ENCODE results near the gene TMPRSS6. TPM values are rescaled to one million over a fixed set of nuclear protein-coding genes. Genes with fewer than 3 reads are reported as not detected.
"Not testable (repeated sequence)": the region's sequence is repeated elsewhere in the genome, so short reads cannot be mapped to it uniquely, and the experiment has no call there.

TMPRSS6 gene
- total RNA-seq, 1 donor = not detected

GRCh38 chr22:37075822-37076433 lies 33.6 kb downstream of the TMPRSS6 start:
- Histone ChIP-seq H3K79me2 (ENCODE audit: insufficient read depth, low read length) (no peaks in the 10 kb centered on the region), H3K4me1 (ENCODE audit: insufficient read depth, low read length) (no peaks in the 10 kb centered on the region), H4K20me1 (ENCODE audit: insufficient read depth, low read length) (no peaks in the 10 kb centered on the region), H3K4me3 (ENCODE audit: insufficient read depth, low read length) (no peak overlapping the region), H2AFZ (ENCODE audit: low read length) (no peak overlapping the region), H3K9me3 (ENCODE audit: low read depth, low read length) (no peaks in the 10 kb centered on the region), H3K27ac (ENCODE audit: low read depth, low read length) (no peak overlapping the region), H3K36me3 (ENCODE audit: insufficient read depth, low read length) (no peaks in the 10 kb centered on the region), H3K27me3 (ENCODE audit: insufficient read depth, low read length) (peaks cover 21% of the 10 kb centered on the region), H3K4me2 (ENCODE audit: insufficient read depth, low read length) (no peak overlapping the region)
- DNase-seq (ENCODE audit: insufficient read length, low spot score, missing footprints) = no peak
- no peak for TF ChIP-seq CTCF (IDR thresholded peaks at IDR 0.05; ENCODE audit: extremely low read depth, low read depth, low read length)

GRCh38 chr22:37075046-37075445 lies 34.5 kb downstream of the TMPRSS6 start:
- Histone ChIP-seq H4K20me1 (ENCODE audit: insufficient read depth, low read length) (no peaks in the 10 kb centered on the region), H3K27me3 (ENCODE audit: insufficient read depth, low read length) (peaks cover 23% of the 10 kb centered on the region), H2AFZ (ENCODE audit: low read length) (no peak overlapping the region), H3K4me1 (ENCODE audit: insufficient read depth, low read length) (no peaks in the 10 kb centered on the region), H3K27ac (ENCODE audit: low read depth, low read length) (no peak overlapping the region), H3K79me2 (ENCODE audit: insufficient read depth, low read length) (no peaks in the 10 kb centered on the region), H3K36me3 (ENCODE audit: insufficient read depth, low read length) (no peaks in the 10 kb centered on the region), H3K9me3 (ENCODE audit: low read depth, low read length) (no peaks in the 10 kb centered on the region), H3K4me2 (ENCODE audit: insufficient read depth, low read length) (no peak overlapping the region), H3K4me3 (ENCODE audit: insufficient read depth, low read length) (no peak overlapping the region)
- no peak for DNase-seq (ENCODE audit: insufficient read length, low spot score, missing footprints)
- TF ChIP-seq CTCF (IDR thresholded peaks at IDR 0.05; ENCODE audit: extremely low read depth, low read depth, low read length) = no peak

GRCh38 chr22:37074537-37074936 lies 35.0 kb downstream of the TMPRSS6 start:
- H4K20me1 ChIP-seq (ENCODE audit: insufficient read depth, low read length) = no peaks in the 10 kb centered on the region
- H3K27me3 ChIP-seq (ENCODE audit: insufficient read depth, low read length) = peaks cover 28% of the 10 kb centered on the region
- H3K79me2 ChIP-seq (ENCODE audit: insufficient read depth, low read length) = no peaks in the 10 kb centered on the region
- H3K9me3 ChIP-seq (ENCODE audit: low read depth, low read length) = no peaks in the 10 kb centered on the region
- no peaks in the 10 kb centered on the region for H3K4me1 ChIP-seq (ENCODE audit: insufficient read depth, low read length)
- no peak overlapping the region for H3K4me3 ChIP-seq (ENCODE audit: insufficient read depth, low read length)
- no peak for TF ChIP-seq CTCF (IDR thresholded peaks at IDR 0.05; ENCODE audit: extremely low read depth, low read depth, low read length)
- DNase-seq (ENCODE audit: insufficient read length, low spot score, missing footprints) = no peak
- H3K4me2 ChIP-seq (ENCODE audit: insufficient read depth, low read length) = no peak overlapping the region
- H3K27ac ChIP-seq (ENCODE audit: low read depth, low read length) = no peak overlapping the region
- H2AFZ ChIP-seq (ENCODE audit: low read length) = no peak overlapping the region
- H3K36me3 ChIP-seq (ENCODE audit: insufficient read depth, low read length) = no peaks in the 10 kb centered on the region

GRCh38 chr22:37072673-37073072 lies 36.8 kb downstream of the TMPRSS6 start:
- Histone ChIP-seq H3K79me2 (ENCODE audit: insufficient read depth, low read length) (no peaks in the 10 kb centered on the region), H3K4me3 (ENCODE audit: insufficient read depth, low read length) (no peak overlapping the region), H4K20me1 (ENCODE audit: insufficient read depth, low read length) (peaks cover 3% of the 10 kb centered on the region), H3K27ac (ENCODE audit: low read depth, low read length) (no peak overlapping the region), H3K27me3 (ENCODE audit: insufficient read depth, low read length) (peaks cover 45% of the 10 kb centered on the region), H3K4me1 (ENCODE audit: insufficient read depth, low read length) (no peaks in the 10 kb centered on the region), H3K36me3 (ENCODE audit: insufficient read depth, low read length) (no peaks in the 10 kb centered on the region), H3K4me2 (ENCODE audit: insufficient read depth, low read length) (no peak overlapping the region), H3K9me3 (ENCODE audit: low read depth, low read length) (no peaks in the 10 kb centered on the region), H2AFZ (ENCODE audit: low read length) (no peak overlapping the region)
- no peak for TF ChIP-seq CTCF (IDR thresholded peaks at IDR 0.05; ENCODE audit: extremely low read depth, low read depth, low read length)
- no peak for DNase-seq (ENCODE audit: insufficient read length, low spot score, missing footprints)

- H3K9me3 ChIP-seq (ENCODE audit: low read depth, low read length); H3K79me2 ChIP-seq (ENCODE audit: insufficient read depth, low read length); H4K20me1 ChIP-seq (ENCODE audit: insufficient read depth, low read length); H3K4me3 ChIP-seq (ENCODE audit: insufficient read depth, low read length); H3K36me3 ChIP-seq (ENCODE audit: insufficient read depth, low read length); H2AFZ ChIP-seq (ENCODE audit: low read length); H3K4me2 ChIP-seq (ENCODE audit: insufficient read depth, low read length); H3K27ac ChIP-seq (ENCODE audit: low read depth, low read length); H3K4me1 ChIP-seq (ENCODE audit: insufficient read depth, low read length); DNase-seq (ENCODE audit: insufficient read length, low spot score, missing footprints): not testable (repeated sequence)
- H3K27me3 ChIP-seq (ENCODE audit: insufficient read depth, low read length) = peaks cover 43% of the 10 kb centered on the region
These were observed 37.5 kb downstream of the TMPRSS6 start for GRCh38 chr22:37071850-37072592.
